Karpas-422 (cell line): Measurements from ENCODE around the gene SP8. TPM values are rescaled to one million over a fixed set of nuclear protein-coding genes. Genes with fewer than 3 reads are reported as not detected.
A peak's percentile ranks its signal among the peaks of the same experiment; 100 is the strongest.
"Not testable (repeated sequence)": the region's sequence is repeated elsewhere in the genome, so short reads cannot be mapped to it uniquely, and the experiment has no call there.

Experiments used
- DNase-seq: peaks from one replicate; pipeline ENCODE4 v3.0.0-alpha.2; 2015
- H2AFZ ChIP-seq: fragments of 200-600 bp; sonication (generic); 2 replicates; pipeline ENCODE4 v1.6.1; 2014; ENCODE audit warnings: antibody characterized with exemption, low read length, mixed read lengths
- H3K27ac ChIP-seq: fragments of 200-600 bp; sonication (generic); 2 replicates; pipeline ENCODE4 v1.5.1; 2014; ENCODE audit warnings: mild to moderate bottlenecking, low read length, moderate library complexity
- H3K27me3 ChIP-seq: fragments of 200-600 bp; sonication (generic); 2 replicates; pipeline ENCODE4 v1.6.1; 2014; ENCODE audit warnings: low read length, mixed read lengths
- H3K36me3 ChIP-seq: fragments of 200-600 bp; sonication (generic); 2 replicates; pipeline ENCODE4 v1.6.1; 2014; ENCODE audit warnings: low read length, mixed read lengths; ENCODE audit not compliant: insufficient read depth
- H3K4me1 ChIP-seq: fragments of 200-600 bp; sonication (generic); 2 replicates; pipeline ENCODE4 v1.6.1; 2014; ENCODE audit warnings: mild to moderate bottlenecking, low read length, mixed read lengths
- H3K4me2 ChIP-seq: fragments of 200-600 bp; sonication (generic); 2 replicates; pipeline ENCODE4 v1.6.1; 2014; ENCODE audit warnings: low read length, low read depth, mild to moderate bottlenecking; ENCODE audit not compliant: poor library complexity, severe bottlenecking
- H3K4me3 ChIP-seq: fragments of 200-600 bp; sonication (generic); 2 replicates; pipeline ENCODE4 v1.5.1; 2014; ENCODE audit warnings: mild to moderate bottlenecking, antibody characterized with exemption, low read length, mixed read lengths
- H3K79me2 ChIP-seq: fragments of 200-600 bp; sonication (generic); 2 replicates; pipeline ENCODE4 v1.6.1; 2014; ENCODE audit warnings: mild to moderate bottlenecking, low read length, mixed read lengths
- H3K9ac ChIP-seq: fragments of 200-600 bp; sonication (generic); 2 replicates; pipeline ENCODE4 v1.6.0; 2014; ENCODE audit warnings: low read length
- H3K9me2 ChIP-seq: fragments of 200-600 bp; sonication (generic), shearing (Covaris generic); replicated peaks from 2 replicates; pipeline ENCODE4 v1.6.0; 2014; ENCODE audit warnings: mild to moderate bottlenecking, low read length, moderate library complexity; ENCODE audit not compliant: insufficient read depth
- H3K9me3 ChIP-seq: fragments of 300-700, 200-600 bp; sonication (generic); 2 replicates; pipeline ENCODE4 v1.6.1; 2014; ENCODE audit warnings: low read length, mixed read lengths
- H4K20me1 ChIP-seq: fragments of 200-600 bp; sonication (generic); 2 replicates; pipeline ENCODE4 v1.6.1; 2014; ENCODE audit warnings: mild to moderate bottlenecking, antibody characterized with exemption, low read length, low read depth; ENCODE audit not compliant: insufficient read depth
- total RNA-seq: library from RNA; depleted of rRNA; stranded (reverse); fragments of >200 nt; shearing (Covaris generic); gene quantifications from 2 replicates; pipeline ENCODE4 v1.2.3, GENCODE V29; 2014; ENCODE audit warnings: low replicate concordance; rRNA removed

SP8 gene
- total RNA-seq = not detected in 2 replicates

- Histone ChIP-seq H3K4me1 (no peaks in the 10 kb centered on the region), H4K20me1 (no peaks in the 10 kb centered on the region), H3K9ac (no peak within 1 kb of the TSS), H3K9me3 (no peaks in the 10 kb centered on the region), H2AFZ (no peak within 1 kb of the TSS), H3K27ac (no peak within 1 kb of the TSS), H3K36me3 (no peaks in the 10 kb centered on the region), H3K4me3 (no peak within 1 kb of the TSS), H3K79me2 (no peaks in the 10 kb centered on the region), H3K9me2 (no peaks in the 10 kb centered on the region), H3K4me2 (no peak within 1 kb of the TSS), H3K27me3 (no peaks in the 10 kb centered on the region)
- DNase-seq = no peak
These were observed at the start of gene SP8 for GRCh38 chr7:20786779-20787659. TSS of gene SP8 (minus strand) at chr7:20786886. CDS start at chr7:20786798, 88 bp downstream.

DNA sequence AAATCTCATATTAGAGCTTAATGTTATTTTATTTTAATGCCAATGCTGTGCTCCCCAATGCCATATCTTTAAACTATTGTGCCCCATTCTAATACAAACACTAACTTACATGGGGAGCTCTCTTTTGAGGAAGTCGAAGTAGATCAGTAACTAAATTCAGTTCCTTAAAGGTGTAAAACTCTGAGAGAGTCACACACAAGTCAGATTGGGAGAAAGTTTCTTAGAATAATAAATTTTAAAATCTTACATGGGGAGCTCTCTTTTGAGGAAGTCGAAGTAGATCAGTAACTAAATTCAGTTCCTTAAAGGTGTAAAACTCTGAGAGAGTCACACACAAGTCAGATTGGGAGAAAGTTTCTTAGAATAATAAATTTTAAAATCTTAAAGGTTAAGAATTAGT lies 49.7 kb upstream of the SP8 start:
- not testable (repeated sequence) for H3K9me3 ChIP-seq, H3K4me2 ChIP-seq, H3K4me1 ChIP-seq, DNase-seq, H3K27me3 ChIP-seq, H3K9ac ChIP-seq, H3K36me3 ChIP-seq, H3K9me2 ChIP-seq, H3K27ac ChIP-seq, H4K20me1 ChIP-seq, H2AFZ ChIP-seq, H3K4me3 ChIP-seq, H3K79me2 ChIP-seq

DNA sequence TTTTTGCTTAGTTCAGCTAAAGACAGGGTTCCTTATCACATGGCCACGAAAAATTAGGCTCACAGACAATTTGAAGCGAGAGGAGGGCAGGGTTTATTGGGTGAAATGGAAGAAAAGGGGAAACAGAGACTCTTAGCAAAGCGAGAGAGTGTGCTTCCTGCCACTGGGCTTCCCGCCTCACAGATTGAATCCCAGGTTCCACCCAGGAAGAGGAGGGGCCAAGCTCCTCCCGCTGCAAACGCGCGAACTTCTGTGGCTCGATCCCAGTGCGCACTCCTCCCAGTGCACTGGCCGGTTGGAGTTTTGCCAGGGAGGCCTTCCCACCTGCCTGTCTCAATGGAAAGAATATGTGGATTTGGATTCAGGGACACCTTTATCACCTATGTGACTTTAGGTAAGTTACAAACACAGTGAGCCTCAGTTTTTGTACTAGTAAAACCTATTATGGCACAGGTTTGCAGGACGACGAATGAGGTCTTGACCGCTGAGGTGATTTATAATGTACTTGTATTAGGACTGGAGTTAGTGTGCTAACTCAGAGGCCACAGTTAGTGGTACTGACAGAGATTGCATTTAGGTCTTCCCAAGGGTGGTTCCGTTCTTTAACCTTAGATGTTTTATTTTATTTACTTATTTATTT lies 48.5 kb upstream of the SP8 start:
- Histone ChIP-seq H3K79me2 (no peaks in the 10 kb centered on the region), H3K4me2 (no peak overlapping the region), H4K20me1 (no peaks in the 10 kb centered on the region), H3K27me3 (no peaks in the 10 kb centered on the region), H2AFZ (no peak overlapping the region), H3K4me3 (no peak overlapping the region), H3K27ac (no peak overlapping the region), H3K4me1 (no peaks in the 10 kb centered on the region), H3K9me3 (no peaks in the 10 kb centered on the region), H3K9me2 (no peaks in the 10 kb centered on the region), H3K9ac (no peak overlapping the region), H3K36me3 (no peaks in the 10 kb centered on the region)
- DNase-seq = no peak

GRCh38 chr7:20834656-20835055 lies 48.0 kb upstream of the SP8 start:
- Histone ChIP-seq H2AFZ (no peak overlapping the region), H3K4me2 (no peak overlapping the region)

DNA sequence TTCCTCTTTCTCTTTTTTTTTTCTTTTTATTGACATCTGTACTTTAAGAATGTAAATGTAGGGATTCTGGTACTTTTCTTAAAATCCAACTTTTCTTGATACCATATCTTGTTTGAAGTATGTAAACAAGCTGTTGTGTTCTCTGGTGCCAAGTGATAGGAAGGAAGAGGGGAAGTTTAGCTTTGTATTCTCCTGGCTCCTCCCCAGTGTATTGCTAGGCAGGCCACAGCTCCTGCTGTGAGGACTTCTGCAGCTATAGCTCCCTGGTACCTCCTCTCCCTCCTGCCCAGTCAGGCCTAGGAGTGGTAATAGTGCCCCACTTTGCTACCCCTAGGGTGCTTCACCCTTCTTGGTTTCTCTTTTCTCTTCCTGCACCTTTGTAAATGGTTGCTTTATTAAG lies 45.3 kb upstream of the SP8 start:
- Histone ChIP-seq H3K4me2 (no peak overlapping the region), H3K9ac (no peak overlapping the region), H3K27ac (no peak overlapping the region), H3K4me1 (no peaks in the 10 kb centered on the region), H3K27me3 (no peaks in the 10 kb centered on the region), H3K9me2 (no peaks in the 10 kb centered on the region), H3K36me3 (no peaks in the 10 kb centered on the region), H3K9me3 (no peaks in the 10 kb centered on the region), H3K4me3 (no peak overlapping the region), H4K20me1 (no peaks in the 10 kb centered on the region), H3K79me2 (no peaks in the 10 kb centered on the region), H2AFZ (no peak overlapping the region)
- no peak for DNase-seq

More at GRCh38 chr7:20834656-20835055, 48.0 kb upstream of the SP8 start:
- no peaks in the 10 kb centered on the region for H3K36me3 ChIP-seq
- H3K4me1 ChIP-seq = no peaks in the 10 kb centered on the region
- peak; percentile 44 for DNase-seq
- no peak overlapping the region for H3K27ac ChIP-seq
- H3K79me2 ChIP-seq = no peaks in the 10 kb centered on the region
- H3K27me3 ChIP-seq = no peaks in the 10 kb centered on the region
- no peaks in the 10 kb centered on the region for H4K20me1 ChIP-seq
- H3K9ac ChIP-seq = no peak overlapping the region
- H3K4me3 ChIP-seq = no peak overlapping the region
- no peaks in the 10 kb centered on the region for H3K9me3 ChIP-seq
- no peaks in the 10 kb centered on the region for H3K9me2 ChIP-seq

DNA sequence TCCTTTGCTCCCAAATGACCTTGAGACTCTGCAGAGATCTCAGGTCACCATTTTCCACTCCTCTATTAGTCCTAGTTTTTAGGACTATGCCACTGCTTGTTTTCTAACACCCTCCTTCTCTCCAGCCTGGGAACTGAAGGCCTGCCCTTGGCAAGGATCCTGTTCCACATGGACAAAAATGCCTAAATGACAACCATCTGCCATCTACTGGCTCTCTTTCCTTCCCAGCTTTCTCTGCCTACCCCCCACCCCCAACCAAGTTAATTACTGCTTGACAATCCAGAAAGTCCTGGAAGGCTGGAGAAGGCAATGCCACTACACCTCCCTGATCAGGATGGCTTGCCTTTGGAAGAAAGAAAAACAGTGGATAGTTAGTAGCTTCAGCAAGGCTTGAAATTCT lies 44.8 kb upstream of the SP8 start:
- H3K4me2 ChIP-seq = no peak overlapping the region
- H3K79me2 ChIP-seq = no peaks in the 10 kb centered on the region
- H3K27ac ChIP-seq = no peak overlapping the region
- H2AFZ ChIP-seq = no peak overlapping the region
- no peak overlapping the region for H3K9ac ChIP-seq
- no peaks in the 10 kb centered on the region for H3K9me3 ChIP-seq
- no peak for DNase-seq
- no peaks in the 10 kb centered on the region for H3K27me3 ChIP-seq
- H3K36me3 ChIP-seq = no peaks in the 10 kb centered on the region
- no peaks in the 10 kb centered on the region for H3K9me2 ChIP-seq
- H4K20me1 ChIP-seq = no peaks in the 10 kb centered on the region
- no peak overlapping the region for H3K4me3 ChIP-seq
- H3K4me1 ChIP-seq = no peaks in the 10 kb centered on the region

GRCh38 chr7:20828947-20829346 lies 42.3 kb upstream of the SP8 start:
- Histone ChIP-seq H3K36me3 (no peaks in the 10 kb centered on the region), H3K4me2 (no peak overlapping the region), H3K9ac (no peak overlapping the region), H3K79me2 (no peaks in the 10 kb centered on the region), H3K9me2 (no peaks in the 10 kb centered on the region), H3K27ac (no peak overlapping the region), H3K9me3 (no peaks in the 10 kb centered on the region), H2AFZ (no peak overlapping the region), H3K4me3 (no peak overlapping the region), H3K27me3 (no peaks in the 10 kb centered on the region), H4K20me1 (no peaks in the 10 kb centered on the region), H3K4me1 (no peaks in the 10 kb centered on the region)
- DNase-seq = no peak

GRCh38 chr7:20827172-20827571 lies 40.5 kb upstream of the SP8 start:
- no peak for DNase-seq
- H3K36me3 ChIP-seq = no peaks in the 10 kb centered on the region
- no peak overlapping the region for H3K4me3 ChIP-seq
- H3K27me3 ChIP-seq = no peaks in the 10 kb centered on the region
- no peak overlapping the region for H3K4me2 ChIP-seq
- no peaks in the 10 kb centered on the region for H3K9me3 ChIP-seq
- no peaks in the 10 kb centered on the region for H3K4me1 ChIP-seq
- H3K27ac ChIP-seq = no peak overlapping the region
- no peaks in the 10 kb centered on the region for H3K79me2 ChIP-seq
- H2AFZ ChIP-seq = no peak overlapping the region
- H4K20me1 ChIP-seq = no peaks in the 10 kb centered on the region
- no peaks in the 10 kb centered on the region for H3K9me2 ChIP-seq
- no peak overlapping the region for H3K9ac ChIP-seq
